HG02870 (cell line): ENCODE data around the gene CAV1.

Experiments used
- ATAC-seq: cut with Tn5 transposase; IDR thresholded peaks from one replicate; pipeline ENCODE4 v1.9.1; 2021; ENCODE audit warnings: mild to moderate bottlenecking, moderate library complexity; ENCODE audit not compliant: unreplicated experiment

CAV1 gene

DNA sequence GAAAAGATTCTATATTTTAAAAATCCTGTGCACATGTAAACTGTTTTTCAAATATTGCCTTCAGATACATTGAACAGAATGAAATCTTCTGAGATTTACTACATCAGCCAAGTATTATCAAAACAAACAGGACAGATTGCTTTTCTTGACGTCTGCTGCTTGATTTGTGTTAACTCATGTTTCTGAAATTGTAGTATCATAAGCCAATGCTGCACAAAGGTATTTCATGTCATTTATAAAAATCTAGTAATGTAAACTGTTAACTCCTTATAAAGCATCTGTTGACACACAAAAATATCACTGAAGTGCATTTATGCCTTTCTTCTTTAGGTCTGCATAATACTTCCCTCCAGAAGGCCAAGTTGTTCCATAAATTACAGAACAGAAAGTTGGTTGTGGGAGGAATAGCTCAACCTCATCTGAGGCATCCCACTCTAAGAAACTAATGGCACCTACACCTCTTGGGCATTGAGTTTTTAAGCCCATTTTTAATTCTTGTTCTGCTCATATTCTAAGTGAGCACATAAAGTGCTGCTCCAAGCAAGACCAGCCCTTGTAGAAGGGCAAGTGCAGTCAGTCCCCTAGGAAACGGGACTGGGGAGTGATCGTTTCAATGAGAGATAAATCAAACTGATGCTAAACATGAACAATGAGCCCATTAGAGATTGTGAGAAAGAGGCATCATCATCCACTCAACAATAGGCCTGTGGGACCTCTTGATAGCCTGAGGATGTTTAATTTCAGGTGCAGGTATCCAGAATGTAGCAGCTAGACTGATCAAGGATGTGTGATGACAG, 28.5 kb downstream of the CAV1 start:
- no peak for ATAC-seq

DNA sequence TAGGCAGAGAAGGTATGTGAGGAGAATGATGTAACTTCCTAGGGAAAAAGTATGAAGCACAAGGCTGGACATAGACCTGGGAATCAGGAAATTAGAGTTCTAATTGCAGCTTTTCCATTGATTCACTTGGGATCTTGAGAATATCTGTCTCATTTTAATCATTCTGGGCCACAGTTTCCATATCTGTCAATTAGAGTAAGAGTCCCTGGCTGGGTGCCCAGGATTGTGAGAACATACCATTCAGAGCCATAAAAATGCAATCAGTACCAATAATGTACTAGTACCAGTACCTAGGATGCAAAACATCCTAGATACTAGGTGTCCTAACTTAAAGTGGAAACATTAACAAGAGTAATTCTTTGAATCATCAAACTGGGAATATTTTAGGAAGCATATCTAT, 29.6 kb downstream of the CAV1 start:
- ATAC-seq, result no peak

DNA sequence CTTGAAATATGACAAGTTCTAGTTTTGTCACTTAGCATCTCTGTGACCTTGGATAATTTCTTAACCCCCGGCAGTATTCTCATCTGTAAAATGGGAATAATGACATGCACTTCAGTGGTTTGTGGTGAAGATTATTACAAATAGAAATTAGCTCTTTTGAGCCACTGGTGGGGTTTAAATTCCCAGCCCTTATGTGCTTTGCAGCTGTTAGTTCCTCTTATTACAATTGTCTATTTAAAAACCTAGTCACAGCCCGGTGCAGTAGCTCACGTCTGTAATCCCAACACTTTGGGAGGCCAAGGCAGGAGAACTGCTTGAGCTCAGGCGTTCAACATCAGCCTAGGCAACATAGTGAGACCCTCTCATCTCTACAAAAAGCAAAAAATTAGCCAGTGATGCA, 30.1 kb downstream of the CAV1 start:
- ATAC-seq, result no peak

DNA sequence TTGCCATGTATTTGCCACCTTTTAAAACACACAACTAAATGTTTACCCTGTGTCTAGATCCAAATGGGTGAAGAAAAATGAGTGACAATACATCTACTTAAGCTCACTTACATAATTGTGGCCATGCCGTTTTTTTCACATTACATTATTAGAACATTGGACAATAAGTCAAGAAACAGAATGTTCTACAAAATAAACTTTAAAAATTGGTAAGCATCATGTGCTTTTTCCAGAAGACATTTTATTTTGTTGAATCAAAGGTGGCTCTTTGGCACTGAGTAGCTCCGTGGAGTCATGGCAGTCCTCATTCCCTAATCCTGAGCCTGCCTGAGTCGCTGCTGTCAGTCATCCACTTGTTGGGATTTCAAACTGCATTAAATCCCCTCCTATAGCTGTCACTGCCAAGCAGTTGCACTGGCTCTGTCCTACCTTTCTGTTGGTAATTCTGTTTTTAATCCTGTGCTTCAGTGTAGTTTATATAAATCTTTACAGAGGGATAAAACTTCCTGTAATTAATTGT, 32.3 kb downstream of the CAV1 start:
- no peak for ATAC-seq

DNA sequence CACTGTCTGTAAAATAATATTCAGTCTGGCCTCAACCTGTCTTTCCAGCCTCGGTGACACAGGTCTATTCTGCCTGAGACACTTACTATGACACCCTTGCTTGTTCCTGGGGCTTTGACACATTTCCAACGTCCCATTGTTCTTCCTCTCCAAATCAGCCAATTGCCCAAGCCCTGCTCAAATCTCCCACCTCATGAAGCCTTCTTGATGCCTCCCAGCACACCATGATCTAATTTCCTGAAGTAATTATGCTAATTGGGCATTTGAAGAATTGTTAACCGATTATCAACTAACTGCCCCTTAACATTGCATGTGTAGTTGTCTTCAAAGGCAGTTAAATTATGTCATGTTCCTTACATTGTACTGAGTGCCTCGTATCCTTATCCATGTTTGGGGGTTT, 33.1 kb downstream of the CAV1 start:
- no peak for ATAC-seq

DNA sequence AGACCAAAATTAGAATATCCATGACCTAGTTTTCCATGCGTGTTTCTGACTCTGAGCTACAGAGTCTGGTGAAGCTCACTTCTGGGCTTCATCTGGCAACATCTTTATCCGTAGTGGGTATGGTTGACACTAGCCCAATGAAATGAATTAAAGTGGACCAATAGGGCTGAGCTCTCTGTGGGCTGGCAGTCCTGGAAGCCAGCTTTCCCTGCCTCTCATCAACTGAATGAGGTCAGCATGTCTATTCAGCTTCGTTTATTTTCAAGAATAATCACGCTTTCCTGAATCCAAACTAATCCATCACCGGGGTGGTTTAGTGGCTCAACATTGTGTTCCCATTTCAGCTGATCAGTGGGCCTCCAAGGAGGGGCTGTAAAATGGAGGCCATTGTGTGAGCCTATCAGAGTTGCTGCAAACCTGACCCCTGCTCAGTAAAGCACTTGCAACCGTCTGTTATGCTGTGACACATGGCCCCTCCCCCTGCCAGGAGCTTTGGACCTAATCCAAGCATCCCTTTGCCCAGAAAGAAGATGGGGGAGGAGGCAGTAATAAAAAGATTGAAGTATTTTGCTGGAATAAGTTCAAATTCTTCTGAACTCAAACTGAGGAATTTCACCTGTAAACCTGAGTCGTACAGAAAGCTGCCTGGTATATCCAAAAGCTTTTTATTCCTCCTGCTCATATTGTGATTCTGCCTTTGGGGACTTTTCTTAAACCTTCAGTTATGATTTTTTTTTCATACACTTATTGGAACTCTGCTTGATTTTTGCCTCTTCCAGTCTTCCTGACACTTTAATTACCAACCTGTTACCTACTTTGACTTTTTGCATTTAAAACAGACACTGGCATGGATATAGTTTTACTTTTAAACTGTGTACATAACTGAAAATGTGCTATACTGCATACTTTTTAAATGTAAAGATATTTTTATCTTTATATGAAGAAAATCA, 35.5 kb downstream of the CAV1 start:
- ATAC-seq, result no peak

DNA sequence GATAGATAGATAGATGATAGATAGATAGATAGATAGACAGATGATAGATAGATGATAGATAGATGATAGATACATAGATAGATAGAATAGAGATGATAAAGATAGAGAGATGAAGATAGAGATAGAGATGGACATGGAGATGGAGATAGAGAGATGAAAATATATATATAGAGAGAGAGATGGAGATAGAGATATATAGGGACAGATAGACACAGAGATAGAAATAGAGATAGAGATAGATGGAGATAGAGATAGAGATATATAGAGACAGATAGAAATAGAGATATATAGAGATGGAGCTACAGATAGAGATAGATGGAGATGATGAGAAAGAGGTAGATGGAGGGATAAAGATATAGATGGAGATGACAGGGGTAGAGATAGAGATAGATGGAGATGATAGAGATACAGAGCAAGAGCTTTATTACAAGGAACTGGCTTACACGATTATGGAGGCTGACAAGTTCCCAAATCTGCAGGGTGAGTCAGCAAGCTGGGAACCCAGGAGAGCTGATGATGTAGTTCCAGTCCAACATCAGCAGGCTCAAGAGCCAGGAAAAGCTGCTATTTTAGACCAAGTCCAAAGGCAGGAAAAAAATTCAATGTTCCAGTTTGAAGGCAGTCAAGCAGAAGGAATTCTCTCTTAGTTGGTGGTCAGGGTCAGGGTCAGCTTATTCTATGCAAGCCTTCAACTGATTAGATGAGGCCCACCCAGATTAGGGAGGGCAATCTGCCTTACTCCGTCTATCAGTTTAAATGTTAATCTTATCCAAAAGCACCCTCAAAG, 37.1 kb downstream of the CAV1 start:
- no peak for ATAC-seq

DNA sequence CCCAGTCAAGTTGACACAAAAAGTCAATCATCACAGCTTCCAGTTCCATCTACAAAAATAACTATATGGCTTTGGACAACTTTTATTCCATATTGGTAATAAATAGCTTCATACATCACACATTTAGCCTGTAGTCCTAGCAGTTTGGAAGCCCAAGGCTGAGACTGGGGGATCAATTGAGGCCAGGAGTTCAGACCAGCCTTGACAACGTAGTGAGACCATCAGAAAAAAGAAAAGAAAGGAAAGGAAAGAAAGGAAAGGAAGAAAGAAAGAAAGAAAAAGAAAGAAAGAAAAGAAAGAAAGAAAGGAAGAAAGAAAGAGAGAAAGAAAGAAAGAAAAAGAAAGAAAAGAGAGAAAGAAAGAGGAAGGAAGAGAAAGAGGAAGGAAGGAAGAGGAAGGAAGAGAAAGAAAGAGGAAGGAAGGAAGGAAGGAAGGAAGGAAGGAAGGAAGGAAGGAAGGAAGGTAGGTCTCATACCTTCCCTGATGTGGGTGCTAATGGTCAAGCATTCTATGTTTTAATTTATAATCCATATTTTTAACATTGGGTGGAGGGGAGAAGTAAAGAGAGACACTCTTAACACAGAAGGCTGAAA, 37.8 kb downstream of the CAV1 start:
- ATAC-seq, result no peak

DNA sequence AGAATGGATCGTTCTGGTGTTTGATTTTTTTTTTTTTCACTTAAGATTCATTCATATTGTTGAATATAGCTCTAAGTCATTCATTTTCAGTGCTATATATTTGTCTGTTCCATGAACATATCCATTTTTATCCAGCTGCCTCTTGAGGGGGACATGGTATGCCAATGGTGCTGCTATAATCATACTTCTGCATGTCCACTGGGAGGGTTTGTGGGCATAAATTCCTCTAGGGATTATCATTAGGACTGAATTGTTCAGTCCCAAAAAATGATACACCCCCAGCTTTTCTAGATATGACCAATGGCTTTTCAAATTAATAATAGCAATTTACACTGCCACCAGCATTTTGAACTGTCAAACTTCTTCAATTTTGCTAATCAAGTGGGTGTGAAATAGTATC, 41.1 kb downstream of the CAV1 start:
- no peak for ATAC-seq

DNA sequence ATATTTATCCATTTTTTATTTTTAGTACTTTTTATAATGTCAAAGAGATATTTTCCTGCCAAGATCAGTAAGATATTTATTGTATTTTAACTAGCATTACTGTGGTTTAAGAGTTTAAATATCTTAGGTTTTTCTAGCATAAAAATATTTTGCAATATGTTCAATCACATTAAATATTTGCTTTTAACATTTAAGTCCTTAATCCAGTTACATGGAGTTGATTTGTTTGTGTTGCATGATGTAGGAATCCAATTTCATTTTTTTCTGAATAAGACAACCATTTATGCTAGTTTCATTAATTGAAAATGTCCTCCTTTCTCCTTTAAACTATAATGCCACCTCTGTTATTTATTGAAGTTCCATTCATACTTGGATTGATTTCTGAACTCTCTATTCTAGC, 41.8 kb downstream of the CAV1 start:
- no peak for ATAC-seq

DNA sequence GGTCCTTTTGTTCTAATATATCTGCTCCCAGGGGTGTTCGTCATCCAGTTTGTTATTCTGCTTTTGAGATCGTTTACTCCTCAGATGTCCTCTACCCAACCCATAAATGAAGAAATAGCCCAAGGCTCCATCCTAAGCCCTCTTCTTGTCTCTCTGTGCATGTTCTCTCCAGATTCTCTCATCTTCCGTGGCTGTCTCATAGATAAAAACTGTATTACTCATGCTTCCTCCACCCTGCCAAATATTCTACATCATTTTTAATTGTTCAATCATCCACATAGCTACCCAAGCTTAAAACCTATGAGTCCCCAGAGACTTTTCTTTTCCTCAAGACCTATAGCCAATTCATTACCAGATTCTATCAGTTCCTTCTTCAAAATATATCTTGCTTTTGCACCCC, 44.9 kb downstream of the CAV1 start:
- no peak for ATAC-seq

DNA sequence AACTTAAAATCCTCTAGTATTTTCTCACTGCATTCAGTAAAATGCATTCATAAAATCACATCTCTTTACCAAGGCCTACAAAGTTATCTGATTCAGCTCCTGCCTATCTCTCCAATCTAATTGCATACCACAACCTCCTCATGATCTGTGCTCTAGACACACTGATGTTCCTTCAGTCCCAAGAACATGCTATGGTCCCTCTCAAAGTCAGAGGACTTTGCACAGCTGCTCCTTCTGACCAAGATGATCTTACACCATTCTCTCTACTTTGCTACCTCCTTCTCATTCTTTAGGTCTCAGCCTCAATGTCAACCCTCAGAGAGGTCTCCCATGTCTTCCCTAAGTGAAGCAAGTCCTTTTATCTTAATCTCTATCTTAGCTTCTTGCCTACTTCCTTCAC, 45.5 kb downstream of the CAV1 start:
- no peak for ATAC-seq

DNA sequence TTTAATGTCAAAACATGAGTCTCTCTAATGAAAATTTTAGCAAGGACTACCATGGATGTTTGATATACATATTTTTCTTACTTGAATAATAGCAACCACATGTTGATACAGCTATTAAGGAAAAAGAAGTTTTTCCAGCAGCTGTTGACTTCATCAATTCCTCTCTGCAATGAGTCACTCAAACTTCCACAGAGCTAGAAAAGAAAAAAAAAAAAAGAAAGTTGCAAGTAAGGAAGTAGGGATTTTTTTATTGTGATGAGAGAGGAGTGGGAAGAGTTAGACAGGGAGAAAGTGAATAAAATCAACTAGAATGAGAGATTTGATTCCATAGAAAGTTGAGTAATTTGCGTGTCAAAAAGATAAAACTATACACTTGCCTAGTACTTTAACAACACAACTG, 46.2 kb downstream of the CAV1 start:
- no peak for ATAC-seq

DNA sequence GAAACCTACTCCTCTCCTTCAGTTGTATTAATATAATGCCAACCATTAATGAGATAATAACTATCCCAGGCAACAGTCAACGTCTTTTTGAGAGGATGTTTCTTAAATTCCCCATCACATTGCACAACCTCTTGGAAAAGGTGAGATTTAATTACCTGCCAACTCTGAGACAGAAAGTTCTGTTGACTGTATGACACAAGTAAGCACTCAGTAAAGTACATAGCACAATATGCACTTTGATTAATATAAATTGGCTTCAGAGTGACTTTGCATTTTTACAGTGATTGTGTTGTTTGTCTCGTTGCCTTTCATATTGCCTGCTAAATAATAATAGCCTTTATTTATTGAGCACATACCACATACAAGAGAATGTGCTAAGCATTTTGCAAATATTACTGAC, 46.7 kb downstream of the CAV1 start:
- no peak for ATAC-seq

DNA sequence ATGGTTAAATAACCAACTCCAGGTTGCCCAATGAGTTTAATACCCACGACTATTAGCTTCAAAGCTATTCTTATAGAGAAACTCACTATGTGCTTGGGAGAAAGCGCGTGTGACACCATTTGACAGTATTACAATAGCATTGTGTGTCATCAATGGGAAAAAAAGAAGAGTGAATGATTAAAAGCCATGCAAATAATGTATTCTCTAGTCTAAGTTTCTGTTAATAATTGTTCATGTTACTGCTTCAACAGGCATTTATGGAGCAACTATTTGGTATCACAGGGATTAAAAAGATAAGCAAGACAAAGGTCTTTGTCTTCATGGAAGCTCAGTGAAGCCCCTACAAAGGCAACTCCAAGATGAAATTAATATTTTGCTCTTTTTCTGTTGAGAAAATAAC, 47.2 kb downstream of the CAV1 start:
- ATAC-seq, result no peak

DNA sequence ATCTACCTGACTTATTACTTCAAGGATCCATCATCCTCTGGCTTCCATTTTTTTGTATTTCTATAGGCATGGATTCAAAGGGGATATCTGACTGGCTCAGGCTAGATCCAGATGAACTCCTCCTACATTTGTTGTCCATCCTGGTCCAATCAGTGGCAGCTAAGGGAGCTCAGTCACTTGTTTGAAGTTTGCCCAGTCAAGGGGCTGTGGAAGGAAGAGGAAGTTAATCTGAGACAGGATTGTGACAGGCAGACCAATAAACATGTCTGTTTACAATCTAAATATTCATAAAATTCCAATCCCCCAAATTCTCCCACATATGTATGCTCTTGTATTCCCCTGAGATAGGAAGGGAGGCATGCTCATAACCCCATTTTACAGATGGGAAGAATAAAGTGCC, 48.7 kb downstream of the CAV1 start:
- no peak for ATAC-seq

DNA sequence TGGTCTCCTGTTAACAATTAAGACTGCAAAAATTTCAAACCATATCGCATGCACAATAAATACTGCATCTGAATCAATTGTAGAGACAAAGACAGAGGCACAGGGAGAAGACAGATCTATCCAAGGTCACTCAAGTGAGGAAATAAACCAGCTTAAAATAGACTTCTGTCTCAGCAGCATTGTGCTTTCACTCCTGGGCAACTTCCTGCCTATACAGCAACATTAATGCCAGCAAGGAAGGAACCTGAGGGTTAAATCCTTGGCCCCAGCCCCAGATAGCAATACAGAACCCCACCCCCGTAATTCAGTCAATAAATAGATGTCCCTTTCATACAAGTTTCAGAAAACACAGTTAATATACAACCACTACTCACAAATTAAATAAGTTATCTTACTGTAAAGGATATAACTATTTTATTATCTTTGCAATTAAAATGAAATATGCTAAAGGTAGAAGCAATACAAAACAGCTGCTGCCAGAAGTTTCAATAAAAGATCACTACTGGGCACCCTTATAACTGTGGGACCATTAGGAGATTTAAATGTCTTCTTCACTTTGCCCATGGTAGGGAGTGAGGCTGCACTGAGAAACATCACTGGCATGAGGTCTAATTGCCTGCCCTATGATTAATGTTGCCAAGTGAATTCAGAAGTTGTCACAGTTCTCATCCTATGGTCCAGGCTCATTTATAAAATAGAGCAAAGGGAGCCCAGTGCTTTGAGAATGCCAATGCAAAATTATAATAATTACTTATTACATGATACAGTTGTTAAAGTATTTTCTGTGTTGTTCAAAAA, 49.4 kb downstream of the CAV1 start:
- no peak for ATAC-seq

DNA sequence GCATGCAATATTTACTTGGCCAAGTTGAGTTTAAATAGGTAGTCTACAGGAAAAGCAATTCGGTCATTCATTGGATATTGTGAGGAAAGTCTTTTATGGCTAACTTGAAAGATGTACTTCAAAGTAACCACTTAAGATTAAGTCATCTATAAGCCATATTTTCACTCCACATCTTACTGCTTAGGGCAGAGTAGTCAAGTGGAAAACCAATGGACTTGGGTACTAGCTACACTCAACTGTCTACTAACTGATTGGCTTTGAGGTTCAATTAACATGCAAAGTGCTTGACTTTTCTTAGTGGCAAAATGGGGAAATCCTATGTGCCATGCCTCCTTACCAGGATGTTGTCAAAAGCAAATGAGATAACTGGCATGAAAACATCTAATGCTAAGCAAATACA, 51.0 kb downstream of the CAV1 start:
- ATAC-seq, result no peak

DNA sequence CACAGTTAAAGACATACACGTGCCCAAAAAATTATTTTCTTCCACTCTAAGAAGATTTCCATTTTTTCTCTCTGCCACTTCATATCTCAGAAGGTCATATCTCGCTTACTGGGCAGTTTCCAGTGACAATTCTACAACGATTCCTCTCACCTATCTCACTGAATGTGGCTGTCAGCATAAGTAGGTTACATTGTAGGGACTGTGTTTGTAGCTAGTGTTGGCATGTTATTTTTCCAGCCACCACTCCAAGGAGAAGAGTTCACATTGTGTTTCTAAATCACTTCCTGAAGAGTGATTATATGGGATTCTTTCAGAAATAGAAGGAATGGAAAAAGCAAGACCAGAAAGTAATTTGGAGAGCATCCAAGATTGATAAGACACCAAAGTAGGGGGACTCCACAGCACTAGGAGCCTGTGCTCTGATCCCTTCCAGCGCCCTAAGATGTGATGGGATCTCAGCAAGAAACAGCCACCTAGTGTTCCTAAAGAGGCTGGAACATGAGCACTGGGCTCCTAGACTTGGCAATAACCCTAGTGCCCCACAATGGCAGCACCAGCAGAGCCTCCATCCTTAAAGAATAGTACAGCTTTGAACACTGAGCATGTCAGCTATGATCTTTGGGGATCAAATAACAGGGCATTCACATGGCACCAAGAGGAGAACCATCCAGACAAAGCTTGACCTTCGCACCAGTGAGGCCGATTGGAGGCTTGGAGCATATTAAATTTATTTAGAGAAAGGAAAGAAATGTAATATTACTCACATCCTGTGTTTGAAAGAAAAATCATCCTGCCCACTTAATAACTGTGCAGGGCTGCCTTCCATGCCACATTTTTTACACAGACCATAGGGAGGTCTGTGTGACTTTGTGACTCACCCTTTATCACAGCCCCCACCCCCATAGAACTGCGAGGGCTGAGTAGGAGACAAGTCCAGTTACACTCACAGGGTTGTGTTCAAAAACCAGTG, 51.8 kb downstream of the CAV1 start:
- no peak for ATAC-seq
